ENCODE data around the gene MCC.

GRCh38 chr5:113232221-113232620 is 256.0 kb downstream of the MCC start:
- TF ChIP-seq CTCF (optimal IDR thresholded peaks at IDR 0.05 in 1 of 3, IDR thresholded peaks at IDR 0.05 in 1 of 3, conservative IDR thresholded peaks at IDR 0.05 in 1 of 3; ENCODE audit: extremely low read depth in 1 of 3, insufficient read depth in 2 of 3, low read length in 3 of 3) (no peak), EZH2 (IDR thresholded peaks at IDR 0.05; ENCODE audit: low read length) (no peak)
